HG03342 (cell line): ENCODE data around the gene PIP5K1B.
"Not testable (repeated sequence)": the region's sequence is repeated elsewhere in the genome, so short reads cannot be mapped to it uniquely, and the experiment has no call there.

Experiments used
- ATAC-seq: cut with Tn5 transposase; IDR thresholded peaks from one replicate; pipeline ENCODE4 v1.9.1; 2021; ENCODE audit warnings: mild to moderate bottlenecking, moderate library complexity; ENCODE audit not compliant: unreplicated experiment

Gene PIP5K1B

GRCh38 chr9:68978501-68978900 lies 273.5 kb downstream of the PIP5K1B start:
- ATAC-seq: no peak

GRCh38 chr9:68979538-68980314 lies 274.7 kb downstream of the PIP5K1B start:
- ATAC-seq: no peak

GRCh38 chr9:68980341-68980914 lies 275.4 kb downstream of the PIP5K1B start:
- no peak for ATAC-seq

- no peak for ATAC-seq
Observed at GRCh38 chr9:68981789-68982188, 276.7 kb downstream of the PIP5K1B start.

GRCh38 chr9:68983008-68983411 lies 278.0 kb downstream of the PIP5K1B start:
- no peak for ATAC-seq

GRCh38 chr9:68983522-68984424 lies 278.7 kb downstream of the PIP5K1B start:
- ATAC-seq: no peak

GRCh38 chr9:68986949-68987348 lies 281.9 kb downstream of the PIP5K1B start:
- ATAC-seq: not testable (repeated sequence)

- ATAC-seq: no peak
Observed at GRCh38 chr9:68991457-68991856, 286.4 kb downstream of the PIP5K1B start.

- no peak for ATAC-seq
Observed at GRCh38 chr9:68995776-68996175, 290.7 kb downstream of the PIP5K1B start.

- ATAC-seq: no peak
Observed at GRCh38 chr9:68996462-68996861, 291.4 kb downstream of the PIP5K1B start.

GRCh38 chr9:68997666-68998065 lies 292.6 kb downstream of the PIP5K1B start:
- no peak for ATAC-seq

- ATAC-seq: no peak
Observed at GRCh38 chr9:68998385-68998784, 293.3 kb downstream of the PIP5K1B start.

- ATAC-seq: no peak
Observed at GRCh38 chr9:68998812-68999211, 293.8 kb downstream of the PIP5K1B start.

GRCh38 chr9:68999393-69000105 lies 294.5 kb downstream of the PIP5K1B start:
- ATAC-seq: peak; percentile 77

- ATAC-seq: no peak
Observed at GRCh38 chr9:69001921-69002320, 296.9 kb downstream of the PIP5K1B start.

GRCh38 chr9:69003051-69003450 lies 298.0 kb downstream of the PIP5K1B start:
- ATAC-seq: no peak

- ATAC-seq: no peak
Observed at GRCh38 chr9:69004836-69005235, 299.8 kb downstream of the PIP5K1B start.

GRCh38 chr9:69009708-69010107 lies 304.7 kb downstream of the PIP5K1B start:
- ATAC-seq: no peak

GRCh38 chr9:69012696-69013381 lies 307.8 kb downstream of the PIP5K1B start:
- peak; percentile 47 for ATAC-seq

GRCh38 chr9:69013382-69013727 lies 308.3 kb downstream of the PIP5K1B start:
- ATAC-seq: no peak
